HepG2 (cell line): ENCODE data around the gene ATG16L2. TPM values are rescaled to one million over a fixed set of nuclear protein-coding genes. Genes with fewer than 3 reads are reported as not detected.

Source experiments
- ATF5 ChIP-seq: sonication (generic); formaldehyde crosslinking; IDR thresholded peaks from 2 replicates; pipeline ENCODE4 v1.4.0; 2020; ENCODE audit warnings: mild to moderate bottlenecking, low read depth, missing genetic modification reagents
- DZIP1 ChIP-seq: sonication (generic); formaldehyde crosslinking; IDR thresholded peaks from 2 replicates; pipeline ENCODE4 v1.5.0; 2020; ENCODE audit warnings: mild to moderate bottlenecking, missing genetic modification reagents
- HDAC1 ChIP-seq: sonication (generic); formaldehyde crosslinking; IDR thresholded peaks from 2 replicates; pipeline ENCODE4 v1.5.1; 2020; ENCODE audit warnings: mild to moderate bottlenecking, missing genetic modification reagents
- ISL2 ChIP-seq: sonication (generic); formaldehyde crosslinking; IDR thresholded peaks from 2 replicates; pipeline ENCODE4 v1.5.0; 2020; ENCODE audit warnings: missing genetic modification reagents
- KAT8 ChIP-seq: IDR thresholded peaks from 2 replicates; pipeline ENCODE4 v1.6.1; 2016; ENCODE audit warnings: missing genetic modification reagents, missing compliant biosample characterization
- KDM5A ChIP-seq: fragments of 200-600 bp; sonication (generic); IDR thresholded peaks from 2 replicates; pipeline ENCODE4 v1.7.0; 2018; ENCODE audit warnings: antibody characterized with exemption, mild to moderate bottlenecking, low read length, borderline replicate concordance
- NONO ChIP-seq, 2 experiments: fragments of 450-650 bp in 1 of 2; sonication (generic) in 1 of 2; formaldehyde crosslinking in 1 of 2; IDR thresholded peaks in 1 of 2; conservative IDR thresholded peaks in 1 of 2; 2 replicates each; pipeline versions ENCODE4 v1.6.1 to v1.8.0; 2017 to 2022; ENCODE audit warnings: mild to moderate bottlenecking in 1 of 2, missing genetic modification reagents in 1 of 2, moderate library complexity in 1 of 2
- NR2C2 ChIP-seq: sonication (generic); formaldehyde crosslinking; IDR thresholded peaks from 2 replicates; pipeline ENCODE4 v1.4.0; 2020; ENCODE audit warnings: missing genetic modification reagents, mild to moderate bottlenecking, moderate library complexity, borderline replicate concordance
- NRL ChIP-seq: sonication (generic); formaldehyde crosslinking; IDR thresholded peaks from 2 replicates; pipeline ENCODE4 v1.5.0; 2020; ENCODE audit warnings: missing genetic modification reagents, mild to moderate bottlenecking, moderate library complexity, borderline replicate concordance
- SAFB2 ChIP-seq: sonication (generic); formaldehyde crosslinking; IDR thresholded peaks from 2 replicates; pipeline ENCODE4 v1.5.1; 2020; ENCODE audit warnings: missing genetic modification reagents, low read depth, mild to moderate bottlenecking, borderline replicate concordance
- SALL1 ChIP-seq: sonication (generic); formaldehyde crosslinking; IDR thresholded peaks from 2 replicates; pipeline ENCODE4 v1.8.0; 2022; ENCODE audit warnings: mild to moderate bottlenecking, missing genetic modification reagents
- SAP130 ChIP-seq: IDR thresholded peaks from 2 replicates; pipeline ENCODE4 v1.6.1; 2016; ENCODE audit warnings: low read depth
- SMAD3 ChIP-seq: sonication (generic); formaldehyde crosslinking; IDR thresholded peaks from 2 replicates; pipeline ENCODE4 v1.4.0; 2020; ENCODE audit warnings: missing genetic modification reagents
- SOX13 ChIP-seq, 3 experiments: fragments of 450-650 bp in 1 of 3; sonication (generic) in 1 of 3; formaldehyde crosslinking in 1 of 3; IDR thresholded peaks in 2 of 3; conservative IDR thresholded peaks in 1 of 3; 2 replicates each; pipeline versions ENCODE4 v1.5.0 to v1.6.1; 2016 to 2020; ENCODE audit warnings: antibody characterized with exemption in 1 of 3, mild to moderate bottlenecking in 1 of 3, missing compliant biosample characterization in 1 of 3, missing genetic modification reagents in 1 of 3, moderate library complexity in 1 of 3
- SP4 ChIP-seq: sonication (generic); formaldehyde crosslinking; IDR thresholded peaks from 2 replicates; pipeline ENCODE4 v1.8.1; 2023; ENCODE audit warnings: mild to moderate bottlenecking, missing genetic modification reagents
- TAF15 ChIP-seq: fragments of 200-400 bp; formaldehyde crosslinking; IDR thresholded peaks from one replicate; pipeline ENCODE4 v1.6.1; 2018; ENCODE audit warnings: mild to moderate bottlenecking, low read depth, low read length; ENCODE audit not compliant: poor library complexity, severe bottlenecking
- ZBTB7B ChIP-seq: sonication (generic); formaldehyde crosslinking; IDR thresholded peaks from 2 replicates; pipeline ENCODE4 v1.4.0; 2020; ENCODE audit warnings: missing genetic modification reagents
- ZKSCAN5 ChIP-seq: sonication (generic); formaldehyde crosslinking; IDR thresholded peaks from 2 replicates; pipeline ENCODE4 v1.5.1; 2020; ENCODE audit warnings: mild to moderate bottlenecking, missing genetic modification reagents
- ZMAT3 ChIP-seq: sonication (generic); formaldehyde crosslinking; conservative IDR thresholded peaks from 2 replicates; pipeline ENCODE4 v1.7.0; 2021; ENCODE audit warnings: missing genetic modification reagents
- ZNF136 ChIP-seq: sonication (generic); formaldehyde crosslinking; IDR thresholded peaks from 2 replicates; pipeline ENCODE4 v1.8.1; 2022; ENCODE audit warnings: low read depth, mild to moderate bottlenecking, moderate library complexity, missing genetic modification reagents
- ZNF296 ChIP-seq: sonication (generic); formaldehyde crosslinking; conservative IDR thresholded peaks from 2 replicates; pipeline ENCODE4 v1.5.0; 2020; ENCODE audit warnings: mild to moderate bottlenecking, missing genetic modification reagents
- ZNF350 ChIP-seq: sonication (generic); formaldehyde crosslinking; IDR thresholded peaks from 2 replicates; pipeline ENCODE4 v1.4.0; 2020; ENCODE audit warnings: mild to moderate bottlenecking, low read depth, missing genetic modification reagents, borderline replicate concordance
- ZNF605 ChIP-seq: sonication (generic); formaldehyde crosslinking; IDR thresholded peaks from 2 replicates; pipeline ENCODE4 v1.8.0; 2022; ENCODE audit warnings: mild to moderate bottlenecking, missing genetic modification reagents
- ZNF619 ChIP-seq: sonication (generic); formaldehyde crosslinking; IDR thresholded peaks from 2 replicates; pipeline ENCODE4 v1.4.0; 2020; ENCODE audit warnings: mild to moderate bottlenecking, missing genetic modification reagents
- ZNF784 ChIP-seq: sonication (generic); formaldehyde crosslinking; IDR thresholded peaks from 2 replicates; pipeline ENCODE4 v1.5.1; 2020; ENCODE audit warnings: missing genetic modification reagents, mild to moderate bottlenecking, borderline replicate concordance
- polyA plus RNA-seq, 8 experiments: library from polyadenylated mRNA; depleted of rRNA in 3 of 8; stranded (reverse) in 7 of 8; unstranded in 1 of 8; fragments of >200 nt; fragmentation: Illumina TruSeq in 4 of 8; extraction: Trizol in 4 of 8; gene quantifications; 2 replicates each; pipeline versions ENCODE4 v1.2.1 to v1.2.3, GENCODE V29; 2011 to 2016; ENCODE audit warnings: low read depth in 4 of 8, missing spikeins in 1 of 8, mixed read lengths in 1 of 8; ENCODE audit not compliant: insufficient read depth in 1 of 8
- total RNA-seq, 5 experiments: library from RNA; depleted of rRNA; stranded (reverse); fragments of >200 nt; fragmentation: Illumina TruSeq; extraction: Trizol; gene quantifications; 2 replicates each; pipeline ENCODE4 v1.2.3, GENCODE V29; 2016; ENCODE audit warnings: low read depth in 1 of 5

Gene ATG16L2
- total and polyA plus RNA-seq, 2 of the 13 experiments (the other 11 are each of a cell fraction or from before 2014, with no cell fraction given) = 6.2 to 14.8 TPM

- TF ChIP-seq ZNF296 (CRISPR knock-in tag) = peak; percentile 89; the same call in 1 of the 2 replicates
- 0 out of 2 replicates have a peak, but pooled peaks have one; percentile 27 for TF ChIP-seq ZNF136 (CRISPR knock-in tag)
- no peak for TF ChIP-seq ATF5 (CRISPR knock-in tag)
- TF ChIP-seq ZNF605 (CRISPR knock-in tag) = 0 out of 2 replicates have a peak, but pooled peaks have one; percentile 50
- no peak for TF ChIP-seq TAF15
- TF ChIP-seq SAFB2 = no peak
- TF ChIP-seq ZKSCAN5 = no peak
- peak; percentile 67; the same call in 1 of the 2 replicates for TF ChIP-seq SMAD3 (CRISPR knock-in tag)
- peak; percentile 91 for TF ChIP-seq HDAC1 (CRISPR knock-in tag)
- TF ChIP-seq SP4 (CRISPR knock-in tag) = peak; percentile 56; the same call in 1 of the 2 replicates
- no peak for TF ChIP-seq DZIP1
- peak; percentile 61; the same call in 1 of the 2 replicates for TF ChIP-seq ZNF619 (CRISPR knock-in tag)
- TF ChIP-seq SAP130 = peak; percentile 88
- TF ChIP-seq ISL2 (CRISPR knock-in tag) = peak; percentile 62
- TF ChIP-seq ZMAT3 (CRISPR knock-in tag) = 0 out of 2 replicates have a peak, but pooled peaks have one; percentile 20
- 0 out of 2 replicates have a peak, but pooled peaks have one; percentile 48 for TF ChIP-seq NRL (CRISPR knock-in tag)
- TF ChIP-seq NONO (IDR thresholded peaks at IDR 0.05) = no peak
- peak; percentile 81 for TF ChIP-seq NONO (CRISPR knock-in tag; conservative IDR thresholded peaks at IDR 0.05)
- peak; percentile 93 for TF ChIP-seq SALL1 (CRISPR knock-in tag)
- no peak for TF ChIP-seq ZNF784
- TF ChIP-seq KAT8 (CRISPR knock-in tag) = peak; percentile 62; the same call in 1 of the 2 replicates
- TF ChIP-seq KDM5A = peak; percentile 38; the same call in 1 of the 2 replicates
- peak; percentile 86; the same call in 1 of the 2 replicates for TF ChIP-seq ZNF350 (CRISPR knock-in tag)
- no peak for TF ChIP-seq SOX13 (IDR thresholded peaks at IDR 0.05)
- peak in 1 of 2 experiments; percentile 56; a peak in 2 of 4 replicates for TF ChIP-seq SOX13 (CRISPR knock-in tag; conservative IDR thresholded peaks at IDR 0.05 in 1 of 2, IDR thresholded peaks at IDR 0.05 in 1 of 2)
- TF ChIP-seq ZBTB7B (CRISPR knock-in tag) = peak; percentile 98
- peak; percentile 43; the same call in 1 of the 2 replicates for TF ChIP-seq NR2C2 (CRISPR knock-in tag)
Observed at GRCh38 chr11:72766152-72766902, 47.9 kb upstream of the ATG16L2 start (continued).
